ENCODE measurements around the gene SLC7A4. TPM values are rescaled to one million over a fixed set of nuclear protein-coding genes. Genes with fewer than 3 reads are reported as not detected.

The SLC7A4 gene
- total RNA-seq, 1 donor from 2014 or later, result 1.1 TPM

GRCh38 chr22:20981787-20982562 is 50.4 kb downstream of the SLC7A4 start, which contains the start of gene LZTR1:
TSS of gene LZTR1 (plus strand) at chr22:20982297. CDS start at chr22:20982372, 75 bp downstream.
- H3K27ac Mint-ChIP-seq, result peak within 1 kb of the TSS; percentile 39
- peak; percentile 54 for TF ChIP-seq CTCF (IDR thresholded peaks at IDR 0.05; ENCODE audit: unreplicated experiment)
- H3K36me3 Mint-ChIP-seq (ENCODE audit: insufficient read depth), result peaks cover 2% of the 10 kb centered on the region
- DNase-seq (ENCODE audit: low spot score, unreplicated experiment), result peak; percentile 58
- H3K27me3 Mint-ChIP-seq, result peaks cover 3% of the 10 kb centered on the region
- peak within 1 kb of the TSS; percentile 96 for H3K4me3 Mint-ChIP-seq (ENCODE audit: low read depth)
- peaks cover 3% of the 10 kb centered on the region for H3K9me3 Mint-ChIP-seq (ENCODE audit: low read depth)
- peaks cover 21% of the 10 kb centered on the region for H3K4me1 Mint-ChIP-seq (ENCODE audit: low read depth)

DNA sequence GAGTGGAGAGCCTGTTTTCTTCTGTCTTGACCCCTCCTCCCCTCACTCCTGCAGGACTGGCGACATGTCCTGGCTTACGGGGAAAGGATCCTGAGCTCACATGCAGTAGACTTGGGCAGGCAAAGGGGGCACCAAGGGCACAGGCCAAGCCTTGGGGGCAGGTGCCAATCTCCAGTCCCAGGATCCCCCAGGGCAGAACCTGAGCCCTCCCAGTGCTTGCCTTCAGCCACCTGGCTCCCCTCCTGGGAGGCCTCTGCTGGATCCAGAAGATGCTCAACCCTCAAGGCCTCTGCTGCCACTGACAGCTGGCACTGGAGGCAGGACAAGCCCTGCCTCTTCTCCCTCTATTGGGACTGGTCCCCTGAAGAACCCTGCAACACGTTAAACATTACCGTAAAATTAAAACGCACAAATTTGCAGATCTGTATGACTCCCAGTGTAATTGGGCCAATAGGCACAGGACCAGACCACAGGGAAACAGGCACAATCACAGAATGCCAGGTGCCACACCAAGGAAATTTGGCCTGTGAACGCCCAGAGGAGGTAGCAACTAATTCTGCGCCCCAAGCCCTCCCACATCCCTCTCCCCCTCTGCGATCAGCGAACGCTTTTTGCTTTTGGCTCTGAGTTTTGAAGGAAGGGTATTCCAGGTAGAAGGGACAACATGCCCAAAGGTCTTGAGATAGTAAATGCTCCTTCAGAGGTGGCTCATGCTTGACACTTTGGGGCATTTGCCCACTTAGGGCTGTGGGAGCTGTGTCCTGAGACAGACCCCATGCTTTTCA is 51.2 kb downstream of the SLC7A4 start:
- no peak for DNase-seq (ENCODE audit: low spot score, unreplicated experiment)
- no peak for TF ChIP-seq CTCF (IDR thresholded peaks at IDR 0.05; ENCODE audit: unreplicated experiment)
- Mint-ChIP-seq H3K36me3 (ENCODE audit: insufficient read depth) (no peaks in the 10 kb centered on the region), H3K9me3 (ENCODE audit: low read depth) (peaks cover 3% of the 10 kb centered on the region), H3K4me1 (ENCODE audit: low read depth) (peaks cover 21% of the 10 kb centered on the region), H3K4me3 (ENCODE audit: low read depth) (peak overlapping the region; percentile 96), H3K27me3 (peaks cover 5% of the 10 kb centered on the region), H3K27ac (peak overlapping the region; percentile 39)

GRCh38 chr22:20980523-20980922 is 51.8 kb downstream of the SLC7A4 start:
- Mint-ChIP-seq H3K27me3 (peaks cover 7% of the 10 kb centered on the region), H3K4me1 (ENCODE audit: low read depth) (peaks cover 21% of the 10 kb centered on the region), H3K27ac (no peak overlapping the region), H3K4me3 (ENCODE audit: low read depth) (peak overlapping the region; percentile 96), H3K36me3 (ENCODE audit: insufficient read depth) (no peaks in the 10 kb centered on the region), H3K9me3 (ENCODE audit: low read depth) (peaks cover 3% of the 10 kb centered on the region)
- TF ChIP-seq CTCF (IDR thresholded peaks at IDR 0.05; ENCODE audit: unreplicated experiment), result no peak
- DNase-seq (ENCODE audit: low spot score, unreplicated experiment), result no peak

DNA sequence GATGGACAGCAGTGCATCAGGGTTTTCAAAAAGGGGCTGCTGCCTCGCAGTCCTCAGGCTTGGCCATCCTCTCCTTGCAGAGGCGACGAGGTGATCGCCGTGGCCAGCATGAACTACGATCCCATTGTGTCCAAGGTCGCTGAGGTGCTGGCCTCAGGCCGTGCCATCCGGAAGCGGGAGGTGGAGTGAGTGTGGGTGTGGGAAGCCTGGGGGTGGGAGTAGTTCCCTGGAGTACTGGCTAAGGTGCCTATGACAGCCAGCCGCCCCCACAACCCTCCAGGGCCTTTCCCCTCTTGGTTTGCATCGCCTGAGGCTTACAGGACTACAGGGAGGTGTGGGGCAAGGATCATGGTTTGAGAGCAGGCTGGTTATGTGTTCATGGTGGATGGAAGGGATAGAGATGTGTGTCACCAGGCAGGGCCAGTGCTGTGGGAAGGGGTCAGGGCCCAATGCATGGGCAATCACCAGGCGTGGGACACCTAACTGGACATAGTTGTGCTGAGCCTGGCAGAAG is 52.4 kb downstream of the SLC7A4 start:
- TF ChIP-seq CTCF (IDR thresholded peaks at IDR 0.05; ENCODE audit: unreplicated experiment), result no peak
- Mint-ChIP-seq H3K36me3 (ENCODE audit: insufficient read depth) (no peaks in the 10 kb centered on the region), H3K27ac (peak overlapping the region; percentile 25), H3K4me1 (ENCODE audit: low read depth) (peaks cover 21% of the 10 kb centered on the region), H3K9me3 (ENCODE audit: low read depth) (peaks cover 3% of the 10 kb centered on the region), H3K4me3 (ENCODE audit: low read depth) (peak overlapping the region; percentile 75), H3K27me3 (peaks cover 7% of the 10 kb centered on the region)
- no peak for DNase-seq (ENCODE audit: low spot score, unreplicated experiment)

DNA sequence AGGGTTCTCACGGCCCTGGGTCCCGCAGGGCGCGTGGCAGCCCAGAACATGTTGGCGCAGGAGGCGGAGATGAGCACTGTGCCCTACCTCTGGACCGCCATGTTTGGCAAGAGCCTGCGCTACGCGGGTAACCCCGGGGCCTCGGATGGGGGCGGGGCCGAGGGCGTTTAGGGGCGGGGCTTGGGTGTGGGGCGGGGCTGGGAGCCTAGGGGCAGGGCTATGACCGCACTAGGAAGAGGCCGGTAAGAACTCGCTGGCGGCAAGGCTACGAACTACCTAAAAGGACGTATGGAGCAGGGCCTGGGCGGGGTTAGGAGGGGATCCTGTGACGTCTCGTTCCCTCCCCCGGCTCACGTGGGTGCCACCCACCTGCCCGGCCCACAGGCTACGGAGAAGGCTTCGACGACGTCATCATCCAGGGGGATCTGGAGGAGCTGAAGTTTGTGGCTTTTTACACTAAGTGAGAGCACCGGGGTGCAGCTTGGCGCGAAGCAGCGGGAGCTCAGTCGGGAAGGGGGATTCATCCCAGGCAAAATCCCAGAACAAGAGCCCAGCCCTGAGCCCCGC is 53.0 kb downstream of the SLC7A4 start:
- H3K4me3 Mint-ChIP-seq (ENCODE audit: low read depth), result peak overlapping the region; percentile 75
- peak; percentile 70 for DNase-seq (ENCODE audit: low spot score, unreplicated experiment)
- peak overlapping the region; percentile 71 for H3K27ac Mint-ChIP-seq
- peaks cover 3% of the 10 kb centered on the region for H3K9me3 Mint-ChIP-seq (ENCODE audit: low read depth)
- TF ChIP-seq CTCF (IDR thresholded peaks at IDR 0.05; ENCODE audit: unreplicated experiment), result no peak
- peaks cover 21% of the 10 kb centered on the region for H3K4me1 Mint-ChIP-seq (ENCODE audit: low read depth)
- H3K27me3 Mint-ChIP-seq, result peaks cover 7% of the 10 kb centered on the region
- no peaks in the 10 kb centered on the region for H3K36me3 Mint-ChIP-seq (ENCODE audit: insufficient read depth)
